DMS79 treated with DMSO at 0.1 percent for 48 hours (cell line): ENCODE results near the gene MDH1.
"Not testable (repeated sequence)": the region's sequence is repeated elsewhere in the genome, so short reads cannot be mapped to it uniquely, and the experiment has no call there.

Experiments
- DNase-seq: peaks from one replicate; lab custom pipeline; 2025; lab: John Stamatoyannopoulos, UW

MDH1 gene

GRCh38 chr2:63588385-63589147 is at the start of gene MDH1, which contains the start of gene WDPCP:
MDH1 (plus strand) TSS chr2:63588963; CDS start chr2:63589044, 81 bp downstream.
WDPCP (minus strand) TSS chr2:63588477; CDS start chr2:63588271, 206 bp downstream.
- peak; percentile 98 for DNase-seq

- no peak for DNase-seq
These were observed 49.2 kb upstream of the MDH1 start for GRCh38 chr2:63539416-63540162.

GRCh38 chr2:63544017-63544627 is 44.6 kb upstream of the MDH1 start:
- no peak for DNase-seq

- no peak for DNase-seq
These were observed 43.7 kb upstream of the MDH1 start for GRCh38 chr2:63545023-63545422.

- DNase-seq = no peak
These were observed 35.7 kb upstream of the MDH1 start for GRCh38 chr2:63553049-63553448.

GRCh38 chr2:63555299-63555698 is 33.5 kb upstream of the MDH1 start:
- DNase-seq = no peak

- DNase-seq = no peak
These were observed 32.8 kb upstream of the MDH1 start for GRCh38 chr2:63555931-63556330.

- DNase-seq = not testable (repeated sequence)
These were observed 30.9 kb upstream of the MDH1 start for GRCh38 chr2:63557819-63558218.

- not testable (repeated sequence) for DNase-seq
These were observed 29.8 kb upstream of the MDH1 start for GRCh38 chr2:63558922-63559321.

GRCh38 chr2:63562751-63563150 is 26.0 kb upstream of the MDH1 start:
- no peak for DNase-seq

GRCh38 chr2:63569740-63570139 is 19.0 kb upstream of the MDH1 start:
- DNase-seq = no peak

- DNase-seq = no peak
These were observed 17.5 kb upstream of the MDH1 start for GRCh38 chr2:63571291-63571690.

- no peak for DNase-seq
These were observed 16.8 kb upstream of the MDH1 start for GRCh38 chr2:63572001-63572400.

- DNase-seq = not testable (repeated sequence)
These were observed 15.7 kb upstream of the MDH1 start for GRCh38 chr2:63573026-63573425.

GRCh38 chr2:63573726-63574345 is 14.9 kb upstream of the MDH1 start:
- not testable (repeated sequence) for DNase-seq

GRCh38 chr2:63576546-63576945 is 12.2 kb upstream of the MDH1 start:
- no peak for DNase-seq

GRCh38 chr2:63578767-63579166 is 10.0 kb upstream of the MDH1 start:
- no peak for DNase-seq

- DNase-seq = no peak
These were observed 8.0 kb upstream of the MDH1 start for GRCh38 chr2:63580651-63581297.

GRCh38 chr2:63581298-63581961 is 7.3 kb upstream of the MDH1 start:
- DNase-seq = no peak

- DNase-seq = no peak
These were observed 5.9 kb upstream of the MDH1 start for GRCh38 chr2:63582873-63583272.

GRCh38 chr2:63587814-63588384 is 864 bp upstream of the MDH1 start:
- DNase-seq = no peak
